Measurements from ENCODE around the gene NOVA1. TPM values are rescaled to one million over a fixed set of nuclear protein-coding genes. Genes with fewer than 3 reads are reported as not detected.

NOVA1 gene
- total and polyA plus RNA-seq, 9 donors = 3.9 to 11.7 (median 7.4) TPM

GRCh38 chr14:26410189-26410685 lies 187.6 kb downstream of the NOVA1 start:
- no peak for DNase-seq
- no peaks in the 10 kb centered on the region for H3K27me3 ChIP-seq
- no peak overlapping the region for H3K4me3 ChIP-seq
- no peaks in the 10 kb centered on the region for H3K9me3 ChIP-seq
- TF ChIP-seq POLR2A (IDR thresholded peaks at IDR 0.05) = no peak
- TF ChIP-seq EP300 (IDR thresholded peaks at IDR 0.05) = no peak
- TF ChIP-seq, protein P1, sequence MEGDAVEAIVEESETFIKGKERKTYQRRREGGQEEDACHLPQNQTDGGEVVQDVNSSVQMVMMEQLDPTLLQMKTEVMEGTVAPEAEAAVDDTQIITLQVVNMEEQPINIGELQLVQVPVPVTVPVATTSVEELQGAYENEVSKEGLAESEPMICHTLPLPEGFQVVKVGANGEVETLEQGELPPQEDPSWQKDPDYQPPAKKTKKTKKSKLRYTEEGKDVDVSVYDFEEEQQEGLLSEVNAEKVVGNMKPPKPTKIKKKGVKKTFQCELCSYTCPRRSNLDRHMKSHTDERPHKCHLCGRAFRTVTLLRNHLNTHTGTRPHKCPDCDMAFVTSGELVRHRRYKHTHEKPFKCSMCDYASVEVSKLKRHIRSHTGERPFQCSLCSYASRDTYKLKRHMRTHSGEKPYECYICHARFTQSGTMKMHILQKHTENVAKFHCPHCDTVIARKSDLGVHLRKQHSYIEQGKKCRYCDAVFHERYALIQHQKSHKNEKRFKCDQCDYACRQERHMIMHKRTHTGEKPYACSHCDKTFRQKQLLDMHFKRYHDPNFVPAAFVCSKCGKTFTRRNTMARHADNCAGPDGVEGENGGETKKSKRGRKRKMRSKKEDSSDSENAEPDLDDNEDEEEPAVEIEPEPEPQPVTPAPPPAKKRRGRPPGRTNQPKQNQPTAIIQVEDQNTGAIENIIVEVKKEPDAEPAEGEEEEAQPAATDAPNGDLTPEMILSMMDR (IDR thresholded peaks at IDR 0.05) = no peak
- H3K4me1 ChIP-seq (ENCODE audit: insufficient read depth) = no peaks in the 10 kb centered on the region
- no peaks in the 10 kb centered on the region for H3K36me3 ChIP-seq
- intact Hi-C loops (cut with DNase I) = no loop called here
- no peak overlapping the region for H3K27ac ChIP-seq

- no peak for DNase-seq
- Histone ChIP-seq H3K4me3 (no peak overlapping the region), H3K9me3 (no peaks in the 10 kb centered on the region), H3K27me3 (no peaks in the 10 kb centered on the region), H3K27ac (no peak overlapping the region), H3K4me1 (ENCODE audit: insufficient read depth) (no peaks in the 10 kb centered on the region), H3K36me3 (no peaks in the 10 kb centered on the region)
- 92 to 96% (median 95%) methylated on average over 7 of the region's 7 CpGs for WGBS, 3 donors
- TF ChIP-seq, protein P1 (IDR thresholded peaks at IDR 0.05) = no peak
- no peak for TF ChIP-seq POLR2A (IDR thresholded peaks at IDR 0.05)
- TF ChIP-seq EP300 (IDR thresholded peaks at IDR 0.05) = no peak
- intact Hi-C loops (cut with DNase I) = no loop called here
Observed at GRCh38 chr14:26404927-26405326, 192.9 kb downstream of the NOVA1 start.

DNA sequence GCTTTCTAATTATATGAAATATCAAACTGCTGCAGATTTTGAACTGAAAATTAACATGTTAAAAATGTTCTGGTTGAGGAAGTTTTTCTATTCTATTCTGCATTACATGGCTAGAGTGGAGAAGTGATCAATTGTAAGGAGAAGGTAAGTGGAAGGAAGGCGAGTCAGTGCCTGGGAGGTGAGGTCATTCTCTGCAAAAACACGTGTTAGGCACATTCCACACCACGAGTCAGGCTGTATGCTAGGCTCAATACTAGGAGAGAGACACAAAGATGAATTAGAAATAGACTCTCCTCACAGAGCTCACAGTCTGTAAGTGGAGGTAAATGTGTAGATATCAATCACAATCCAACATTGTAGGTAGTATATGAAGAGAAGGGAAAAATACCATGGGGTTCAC lies 194.1 kb downstream of the NOVA1 start:
- no peaks in the 10 kb centered on the region for H3K4me1 ChIP-seq (ENCODE audit: insufficient read depth)
- H3K36me3 ChIP-seq = no peaks in the 10 kb centered on the region
- H3K4me3 ChIP-seq = no peak overlapping the region
- TF ChIP-seq EP300 (IDR thresholded peaks at IDR 0.05) = no peak
- TF ChIP-seq, protein P1 (IDR thresholded peaks at IDR 0.05) = no peak
- TF ChIP-seq POLR2A (IDR thresholded peaks at IDR 0.05) = no peak
- intact Hi-C loops (cut with DNase I) = no loop called here
- no peaks in the 10 kb centered on the region for H3K9me3 ChIP-seq
- 54 to 65% (median 57%) methylated on average over 3 of the region's 3 CpGs for WGBS, 3 donors
- no peak overlapping the region for H3K27ac ChIP-seq
- DNase-seq = no peak
- H3K27me3 ChIP-seq = no peaks in the 10 kb centered on the region

DNA sequence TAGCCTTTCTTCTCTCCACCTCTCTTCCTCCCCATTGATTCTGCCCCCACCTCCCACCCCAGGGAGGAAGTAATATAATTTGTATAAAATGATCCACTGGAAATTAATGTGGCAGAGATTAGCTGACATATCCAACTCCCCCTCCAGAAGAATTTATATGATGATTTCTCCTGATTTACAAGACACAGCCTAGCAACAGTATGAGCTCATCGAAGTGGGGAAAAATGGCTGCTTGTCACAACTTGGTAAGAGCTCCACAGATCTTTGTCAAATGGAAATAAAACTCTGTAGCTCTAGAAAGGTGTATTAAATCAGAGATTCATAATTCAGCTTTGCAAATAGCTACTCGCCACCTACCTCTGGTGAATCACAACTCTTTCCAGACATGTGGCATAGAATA lies 195.7 kb downstream of the NOVA1 start:
- no peak overlapping the region for H3K4me3 ChIP-seq
- DNase-seq = no peak
- H3K36me3 ChIP-seq = no peaks in the 10 kb centered on the region
- WGBS, 3 donors = 86 to 93% (median 89%) methylated on average over 2 of the region's 2 CpGs
- H3K4me1 ChIP-seq (ENCODE audit: insufficient read depth) = no peaks in the 10 kb centered on the region
- intact Hi-C loops (cut with DNase I) = no loop called here
- H3K27ac ChIP-seq = no peak overlapping the region
- no peaks in the 10 kb centered on the region for H3K27me3 ChIP-seq
- no peaks in the 10 kb centered on the region for H3K9me3 ChIP-seq
- TF ChIP-seq, protein P1 (IDR thresholded peaks at IDR 0.05) = no peak
- TF ChIP-seq POLR2A (IDR thresholded peaks at IDR 0.05) = no peak
- TF ChIP-seq EP300 (IDR thresholded peaks at IDR 0.05) = no peak

Data from ovary (tissue), 9 donors.